HepG2 (cell line): ENCODE results near the gene PSMD5.

ENCODE experiments used
- CCAR2 ChIP-seq: fragments of 200-400 bp; formaldehyde crosslinking; optimal IDR thresholded peaks from 2 replicates; pipeline ENCODE3; 2018; ENCODE audit warnings: low read depth, mild to moderate bottlenecking, low read length, moderate library complexity
- GATAD1 ChIP-seq: IDR thresholded peaks from 2 replicates; pipeline ENCODE4 v1.6.1; 2016; ENCODE audit warnings: missing genetic modification reagents, missing compliant biosample characterization
- MIER2 ChIP-seq: IDR thresholded peaks from 2 replicates; pipeline ENCODE4 v1.6.1; 2016; ENCODE audit warnings: missing biosample characterization, missing genetic modification reagents
- NBN ChIP-seq: fragments of 450-650 bp; conservative IDR thresholded peaks from 2 replicates; pipeline ENCODE4 v1.6.1; 2017
- POLR2AphosphoS5 ChIP-seq: IDR thresholded peaks from 2 replicates; pipeline ENCODE4 v1.6.1; 2012; ENCODE audit warnings: low read depth, low read length
- U2AF1 ChIP-seq: fragments of 200-400 bp; formaldehyde crosslinking; optimal IDR thresholded peaks from 2 replicates; pipeline ENCODE3; 2017; ENCODE audit warnings: mild to moderate bottlenecking, low read depth, low read length
- ZNF589 ChIP-seq: sonication (generic); formaldehyde crosslinking; conservative IDR thresholded peaks from 2 replicates; pipeline ENCODE4 v1.8.0; 2022; ENCODE audit warnings: mild to moderate bottlenecking, moderate library complexity, missing genetic modification reagents
- ZSCAN12 ChIP-seq: sonication (generic); formaldehyde crosslinking; IDR thresholded peaks from 2 replicates; pipeline ENCODE4 v1.9.0; 2021; ENCODE audit warnings: mild to moderate bottlenecking, missing genetic modification reagents
- TF ChIP-seq, protein P1 (sequence below): sonication (generic); formaldehyde crosslinking; IDR thresholded peaks from 2 replicates; pipeline ENCODE4 v1.5.0; 2020; ENCODE audit warnings: mild to moderate bottlenecking, missing genetic modification reagents, moderate library complexity
- TF ChIP-seq, protein P2 (sequence below): IDR thresholded peaks from 2 replicates; pipeline ENCODE4 v1.6.1; 2016; ENCODE audit warnings: missing compliant biosample characterization, missing genetic modification reagents, borderline replicate concordance

DNA sequence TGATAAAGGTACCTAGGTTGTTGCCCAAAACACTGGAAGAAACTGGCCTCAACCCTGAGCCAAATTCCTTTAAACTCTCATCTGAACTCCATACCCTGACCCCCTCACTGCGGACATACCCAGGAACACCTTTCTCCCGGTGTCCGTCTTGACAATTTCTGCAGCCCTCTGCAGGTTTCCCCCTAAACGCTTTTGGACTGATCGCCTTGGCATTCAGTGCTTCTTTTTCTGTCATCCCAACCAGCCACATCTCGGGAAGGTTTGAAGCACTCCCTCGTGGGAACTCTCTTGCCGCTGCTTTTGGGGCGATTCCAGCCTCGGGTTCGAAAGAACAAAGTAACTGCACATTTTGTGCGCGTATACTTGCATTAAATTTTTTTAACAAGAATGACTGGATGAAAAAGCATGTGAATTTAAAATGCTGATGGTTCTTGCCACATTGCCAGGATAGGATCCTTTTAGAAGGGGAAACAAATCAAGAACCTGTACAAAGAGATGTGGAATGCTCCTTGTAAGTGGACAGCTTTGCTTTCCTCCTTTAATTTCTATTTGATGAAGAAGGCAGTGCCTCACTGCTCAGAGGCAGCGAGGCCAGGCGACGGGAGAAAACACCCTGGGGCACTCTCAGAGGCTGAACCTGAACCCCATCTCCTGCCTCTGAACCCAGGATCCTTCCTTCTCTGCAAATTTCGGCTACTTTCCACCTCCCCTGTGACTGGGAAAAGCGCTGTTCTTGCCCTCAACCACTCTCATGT, 615 bp downstream of the PSMD5 start:
- no peak for TF ChIP-seq GATAD1 (CRISPR knock-in tag)
- no peak for TF ChIP-seq POLR2AphosphoS5
- TF ChIP-seq, protein P1, sequence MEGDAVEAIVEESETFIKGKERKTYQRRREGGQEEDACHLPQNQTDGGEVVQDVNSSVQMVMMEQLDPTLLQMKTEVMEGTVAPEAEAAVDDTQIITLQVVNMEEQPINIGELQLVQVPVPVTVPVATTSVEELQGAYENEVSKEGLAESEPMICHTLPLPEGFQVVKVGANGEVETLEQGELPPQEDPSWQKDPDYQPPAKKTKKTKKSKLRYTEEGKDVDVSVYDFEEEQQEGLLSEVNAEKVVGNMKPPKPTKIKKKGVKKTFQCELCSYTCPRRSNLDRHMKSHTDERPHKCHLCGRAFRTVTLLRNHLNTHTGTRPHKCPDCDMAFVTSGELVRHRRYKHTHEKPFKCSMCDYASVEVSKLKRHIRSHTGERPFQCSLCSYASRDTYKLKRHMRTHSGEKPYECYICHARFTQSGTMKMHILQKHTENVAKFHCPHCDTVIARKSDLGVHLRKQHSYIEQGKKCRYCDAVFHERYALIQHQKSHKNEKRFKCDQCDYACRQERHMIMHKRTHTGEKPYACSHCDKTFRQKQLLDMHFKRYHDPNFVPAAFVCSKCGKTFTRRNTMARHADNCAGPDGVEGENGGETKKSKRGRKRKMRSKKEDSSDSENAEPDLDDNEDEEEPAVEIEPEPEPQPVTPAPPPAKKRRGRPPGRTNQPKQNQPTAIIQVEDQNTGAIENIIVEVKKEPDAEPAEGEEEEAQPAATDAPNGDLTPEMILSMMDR (CRISPR knock-in tag) = no peak
- TF ChIP-seq ZSCAN12 (CRISPR knock-in tag) = no peak
- no peak for TF ChIP-seq CCAR2
- TF ChIP-seq MIER2 = no peak
- TF ChIP-seq U2AF1 = no peak
- TF ChIP-seq ZNF589 = no peak
- TF ChIP-seq, protein P2, sequence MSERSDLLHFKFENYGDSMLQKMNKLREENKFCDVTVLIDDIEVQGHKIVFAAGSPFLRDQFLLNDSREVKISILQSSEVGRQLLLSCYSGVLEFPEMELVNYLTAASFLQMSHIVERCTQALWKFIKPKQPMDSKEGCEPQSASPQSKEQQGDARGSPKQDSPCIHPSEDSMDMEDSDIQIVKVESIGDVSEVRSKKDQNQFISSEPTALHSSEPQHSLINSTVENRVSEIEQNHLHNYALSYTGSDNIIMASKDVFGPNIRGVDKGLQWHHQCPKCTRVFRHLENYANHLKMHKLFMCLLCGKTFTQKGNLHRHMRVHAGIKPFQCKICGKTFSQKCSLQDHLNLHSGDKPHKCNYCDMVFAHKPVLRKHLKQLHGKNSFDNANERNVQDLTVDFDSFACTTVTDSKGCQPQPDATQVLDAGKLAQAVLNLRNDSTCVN = no peak
- TF ChIP-seq NBN = no peak
